Mesothelial cell of epicardium (in vitro differentiated cells): ENCODE results near the gene LITAF. TPM values are rescaled to one million over a fixed set of nuclear protein-coding genes. Genes with fewer than 3 reads are reported as not detected.
"Not testable (repeated sequence)": the region's sequence is repeated elsewhere in the genome, so short reads cannot be mapped to it uniquely, and the experiment has no call there.

Source experiments
- DNase-seq, 2 experiments: peaks; one replicate each; pipeline ENCODE4 v3.0.0; 2021; ENCODE audit warnings: low spot score in 2 of 2; ENCODE audit not compliant: unreplicated experiment in 2 of 2
- H3K27ac Mint-ChIP-seq: 2 replicates; pipeline ENCODE4 v1.8.0; 2021; ENCODE audit warnings: mixed read lengths
- H3K27me3 Mint-ChIP-seq: 2 replicates; pipeline ENCODE4 v1.8.0; 2021; ENCODE audit warnings: low read depth, mixed read lengths
- H3K36me3 Mint-ChIP-seq: 2 replicates; pipeline ENCODE4 v1.8.0; 2021; ENCODE audit warnings: mixed read lengths
- H3K4me1 Mint-ChIP-seq: 2 replicates; pipeline ENCODE4 v1.8.0; 2021; ENCODE audit warnings: mixed read lengths
- H3K4me3 Mint-ChIP-seq: 2 replicates; pipeline ENCODE4 v1.8.0; 2021; ENCODE audit warnings: mild to moderate bottlenecking, moderate library complexity, mixed read lengths
- H3K9me3 Mint-ChIP-seq: 2 replicates; pipeline ENCODE4 v1.8.0; 2021; ENCODE audit warnings: mixed read lengths
- total RNA-seq: library from RNA; stranded (reverse); gene quantifications from 3 replicates; pipeline ENCODE4 v1.2.1, GENCODE V29; 2021
- TF ChIP-seq, protein P1 (sequence below): fragments of 200-600 bp; sonication (generic); IDR thresholded peaks from one replicate; pipeline ENCODE4 v1.5.0; 2021; ENCODE audit warnings: antibody characterized with exemption; ENCODE audit not compliant: unreplicated experiment

LITAF gene
- total RNA-seq, 1 donor from 2014 or later, result 60.8 TPM

DNA sequence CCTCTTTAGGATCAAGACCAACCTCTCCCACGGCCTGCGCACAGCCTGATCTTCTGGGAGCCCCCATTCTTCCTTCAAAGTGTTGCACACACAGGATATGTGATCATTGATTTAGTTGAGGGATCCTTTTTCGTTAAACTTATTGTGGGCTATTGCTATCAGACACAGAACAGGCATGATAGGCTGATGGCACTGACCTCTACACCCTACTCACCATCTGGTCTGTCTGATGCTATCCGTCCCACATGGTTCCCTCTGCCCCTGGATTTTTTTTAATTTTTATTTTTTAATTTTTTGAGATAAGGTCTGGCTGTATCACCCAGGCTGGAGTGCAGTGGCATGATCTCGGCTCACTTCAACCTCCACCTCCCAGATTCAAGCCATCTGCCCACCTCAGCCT, 19.2 kb upstream of the LITAF start:
- Mint-ChIP-seq H3K27ac (no peak overlapping the region), H3K4me3 (no peak overlapping the region), H3K9me3 (no peaks in the 10 kb centered on the region), H3K27me3 (no peaks in the 10 kb centered on the region), H3K4me1 (peaks cover 26% of the 10 kb centered on the region), H3K36me3 (no peaks in the 10 kb centered on the region)
- TF ChIP-seq, protein P1, sequence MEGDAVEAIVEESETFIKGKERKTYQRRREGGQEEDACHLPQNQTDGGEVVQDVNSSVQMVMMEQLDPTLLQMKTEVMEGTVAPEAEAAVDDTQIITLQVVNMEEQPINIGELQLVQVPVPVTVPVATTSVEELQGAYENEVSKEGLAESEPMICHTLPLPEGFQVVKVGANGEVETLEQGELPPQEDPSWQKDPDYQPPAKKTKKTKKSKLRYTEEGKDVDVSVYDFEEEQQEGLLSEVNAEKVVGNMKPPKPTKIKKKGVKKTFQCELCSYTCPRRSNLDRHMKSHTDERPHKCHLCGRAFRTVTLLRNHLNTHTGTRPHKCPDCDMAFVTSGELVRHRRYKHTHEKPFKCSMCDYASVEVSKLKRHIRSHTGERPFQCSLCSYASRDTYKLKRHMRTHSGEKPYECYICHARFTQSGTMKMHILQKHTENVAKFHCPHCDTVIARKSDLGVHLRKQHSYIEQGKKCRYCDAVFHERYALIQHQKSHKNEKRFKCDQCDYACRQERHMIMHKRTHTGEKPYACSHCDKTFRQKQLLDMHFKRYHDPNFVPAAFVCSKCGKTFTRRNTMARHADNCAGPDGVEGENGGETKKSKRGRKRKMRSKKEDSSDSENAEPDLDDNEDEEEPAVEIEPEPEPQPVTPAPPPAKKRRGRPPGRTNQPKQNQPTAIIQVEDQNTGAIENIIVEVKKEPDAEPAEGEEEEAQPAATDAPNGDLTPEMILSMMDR, result no peak
- no peak for DNase-seq

DNA sequence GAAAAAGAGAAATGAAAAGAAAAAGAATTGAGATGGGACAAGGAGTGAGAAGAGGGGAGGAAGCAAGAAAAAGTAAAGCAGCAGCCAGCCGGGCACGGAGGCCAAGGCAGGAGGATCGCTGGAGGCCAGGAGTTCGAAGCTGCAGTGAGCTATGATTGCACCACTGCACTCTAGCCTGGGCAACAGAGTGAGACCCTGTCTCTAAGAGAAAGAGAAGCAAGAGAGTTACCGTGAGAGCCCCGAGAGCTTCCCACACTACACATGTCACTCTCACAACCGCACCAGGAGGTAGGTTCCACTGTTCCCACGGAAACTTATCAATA, 18.8 kb upstream of the LITAF start:
- TF ChIP-seq, protein P1, result no peak
- Mint-ChIP-seq H3K27me3 (no peaks in the 10 kb centered on the region), H3K27ac (no peak overlapping the region), H3K36me3 (no peaks in the 10 kb centered on the region), H3K9me3 (no peaks in the 10 kb centered on the region), H3K4me3 (no peak overlapping the region), H3K4me1 (peaks cover 26% of the 10 kb centered on the region)
- DNase-seq, result no peak

DNA sequence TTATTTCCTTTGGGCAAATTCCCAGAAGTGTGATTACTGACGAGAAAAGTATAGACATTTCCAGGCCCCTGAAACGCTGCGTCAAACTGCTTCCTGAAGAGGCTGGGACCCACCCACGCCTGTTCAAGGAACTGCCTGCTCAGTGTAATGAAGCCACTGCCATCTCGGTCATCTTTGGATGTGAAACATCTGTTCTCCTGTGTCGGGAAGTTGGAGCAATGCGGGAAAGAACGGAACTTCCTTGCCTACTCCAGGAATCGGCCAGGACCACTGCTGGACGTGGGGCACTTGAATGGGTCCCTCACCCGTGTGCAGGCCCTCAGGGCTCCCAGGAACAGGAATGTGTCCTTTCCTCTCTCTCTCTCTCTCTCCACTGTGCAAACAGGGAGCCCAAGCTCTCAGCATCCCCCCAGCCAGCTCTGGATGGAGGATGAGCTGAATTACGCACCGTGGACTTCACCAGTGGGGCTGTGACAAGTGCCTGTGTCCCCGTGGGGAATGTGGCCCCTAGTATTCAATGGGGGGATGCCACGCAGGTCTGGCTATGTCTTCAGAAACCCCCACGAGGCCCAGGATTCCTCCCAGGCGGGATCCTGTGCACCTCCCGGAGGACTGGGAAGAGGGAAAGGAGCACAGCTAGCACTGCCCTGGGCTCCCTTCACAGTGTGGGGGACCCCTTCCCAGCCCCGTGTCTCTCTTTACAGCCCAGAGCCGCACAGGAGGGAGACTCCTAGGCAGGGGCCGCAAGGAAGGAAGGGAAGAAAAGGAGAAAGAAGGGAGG, 18.3 kb upstream of the LITAF start:
- DNase-seq, result no peak
- no peak overlapping the region for H3K4me3 Mint-ChIP-seq
- peak overlapping the region; percentile 50 for H3K27ac Mint-ChIP-seq

DNA sequence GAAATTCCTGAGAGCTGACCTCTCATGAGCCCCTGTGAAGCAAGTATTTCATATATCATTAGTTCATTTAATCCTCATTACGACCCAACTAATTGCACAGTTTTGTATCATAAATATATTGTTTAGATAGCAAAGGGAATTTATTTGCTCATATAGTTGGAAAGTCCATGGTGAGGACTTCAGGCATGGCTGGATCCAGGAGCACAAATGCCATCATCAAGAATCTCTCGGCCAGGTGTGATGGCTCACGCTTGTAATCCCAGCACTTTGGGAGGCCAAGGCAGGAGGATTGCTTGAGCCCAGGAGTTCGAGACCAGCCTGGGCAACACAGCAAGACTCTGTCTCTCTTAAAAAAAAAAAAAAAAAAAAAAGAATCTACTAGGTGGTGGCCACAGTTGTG, 17.6 kb upstream of the LITAF start:
- H3K27me3 Mint-ChIP-seq, H3K4me3 Mint-ChIP-seq, H3K9me3 Mint-ChIP-seq, H3K27ac Mint-ChIP-seq, DNase-seq, H3K36me3 Mint-ChIP-seq: not testable (repeated sequence)
- H3K4me1 Mint-ChIP-seq, result peaks cover 15% of the 10 kb centered on the region

More for the DNA sequence above, 18.3 kb upstream of the LITAF start:
- Mint-ChIP-seq H3K36me3 (no peaks in the 10 kb centered on the region), H3K4me1 (peaks cover 22% of the 10 kb centered on the region), H3K27me3 (no peaks in the 10 kb centered on the region), H3K9me3 (no peaks in the 10 kb centered on the region)
- TF ChIP-seq, protein P1, result no peak

DNA sequence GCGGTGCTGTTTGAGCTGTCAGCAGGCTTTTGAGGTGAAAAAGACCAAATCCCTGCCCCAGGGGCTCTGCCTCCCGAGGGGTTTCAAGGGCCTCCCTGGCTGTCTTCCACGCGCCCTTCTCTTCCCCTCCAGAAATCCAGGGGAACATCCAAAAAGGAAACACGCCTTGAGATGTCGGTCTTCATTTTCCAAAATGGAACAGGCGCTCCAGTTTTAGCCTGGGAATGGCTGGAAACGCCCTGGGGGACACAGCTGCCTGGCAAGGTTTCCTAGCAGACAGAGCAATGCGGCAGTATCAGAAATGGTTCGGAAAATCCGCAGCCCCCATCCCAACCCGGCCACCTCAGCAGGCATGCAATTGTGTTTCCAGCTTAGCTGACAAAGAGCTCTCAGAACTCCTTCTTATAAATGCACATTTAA, 16.6 kb upstream of the LITAF start:
- H3K4me1 Mint-ChIP-seq, result peaks cover 12% of the 10 kb centered on the region
- H3K9me3 Mint-ChIP-seq, result no peaks in the 10 kb centered on the region
- peak overlapping the region; percentile 24 for H3K4me3 Mint-ChIP-seq
- TF ChIP-seq, protein P1, result no peak
- no peak for DNase-seq
- peak overlapping the region; percentile 43 for H3K27ac Mint-ChIP-seq
- H3K36me3 Mint-ChIP-seq, result no peaks in the 10 kb centered on the region
- no peaks in the 10 kb centered on the region for H3K27me3 Mint-ChIP-seq

DNA sequence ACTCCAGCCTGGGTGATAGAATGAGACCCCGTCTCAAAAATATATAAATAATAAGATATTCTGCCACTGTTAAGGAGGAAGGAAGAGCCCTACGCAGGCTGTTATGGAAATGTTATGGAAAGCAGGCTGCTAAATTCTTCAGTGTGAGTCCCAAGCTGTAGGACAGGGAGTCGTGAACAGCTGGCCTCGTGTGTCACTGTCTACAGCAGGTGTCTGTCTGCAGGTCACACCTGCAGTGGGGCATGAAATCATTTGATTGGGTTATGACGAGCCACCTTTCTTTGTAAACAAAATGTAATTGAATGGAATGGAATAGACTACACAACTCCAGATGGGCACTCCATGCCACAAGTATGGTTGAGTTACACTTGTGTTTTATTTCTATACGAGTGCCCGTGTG, 15.6 kb upstream of the LITAF start:
- H3K27ac Mint-ChIP-seq, result no peak overlapping the region
- DNase-seq, result no peak
- peaks cover 22% of the 10 kb centered on the region for H3K4me1 Mint-ChIP-seq
- H3K9me3 Mint-ChIP-seq, result no peaks in the 10 kb centered on the region
- H3K36me3 Mint-ChIP-seq, result no peaks in the 10 kb centered on the region
- H3K4me3 Mint-ChIP-seq, result no peak overlapping the region
- TF ChIP-seq, protein P1, result no peak
- H3K27me3 Mint-ChIP-seq, result no peaks in the 10 kb centered on the region
